GM12801 (cell line): ENCODE results near the gene DCANP1.

ENCODE experiments used
- CTCF ChIP-seq: IDR thresholded peaks from one replicate; pipeline ENCODE4 v1.5.1; 2011; ENCODE audit warnings: control low read depth; ENCODE audit not compliant: insufficient read length; ENCODE audit errors: extremely low read depth

The DCANP1 gene

DNA sequence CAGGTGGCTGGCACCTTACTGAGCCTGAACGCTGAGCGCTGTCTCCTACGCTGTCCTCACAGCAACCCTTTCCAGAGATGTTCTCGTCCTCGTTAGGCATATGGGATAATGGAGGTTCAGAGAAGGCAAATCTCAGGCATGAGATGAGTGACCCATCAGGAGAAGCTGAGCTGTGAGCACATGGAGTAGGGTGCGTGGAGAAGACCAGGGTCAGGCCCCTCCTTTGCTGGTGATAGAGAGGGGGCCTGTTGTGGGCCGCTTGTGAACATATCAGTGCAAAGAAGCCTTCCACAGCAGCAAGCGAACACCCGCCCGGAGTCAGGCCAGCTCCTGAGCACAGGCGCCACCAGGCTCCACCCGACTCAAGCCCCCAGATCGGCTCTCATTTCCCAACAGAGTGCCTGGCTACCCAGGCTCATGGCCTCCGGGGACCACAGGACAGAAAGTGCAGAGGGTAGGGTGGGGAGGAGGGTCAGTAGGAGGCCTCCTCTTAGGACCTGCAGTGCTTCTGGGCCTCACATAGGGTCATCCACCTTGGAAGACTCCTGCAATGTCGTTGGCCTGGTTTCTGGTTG is 20.0 kb upstream of the DCANP1 start:
- TF ChIP-seq CTCF, result no peak

DNA sequence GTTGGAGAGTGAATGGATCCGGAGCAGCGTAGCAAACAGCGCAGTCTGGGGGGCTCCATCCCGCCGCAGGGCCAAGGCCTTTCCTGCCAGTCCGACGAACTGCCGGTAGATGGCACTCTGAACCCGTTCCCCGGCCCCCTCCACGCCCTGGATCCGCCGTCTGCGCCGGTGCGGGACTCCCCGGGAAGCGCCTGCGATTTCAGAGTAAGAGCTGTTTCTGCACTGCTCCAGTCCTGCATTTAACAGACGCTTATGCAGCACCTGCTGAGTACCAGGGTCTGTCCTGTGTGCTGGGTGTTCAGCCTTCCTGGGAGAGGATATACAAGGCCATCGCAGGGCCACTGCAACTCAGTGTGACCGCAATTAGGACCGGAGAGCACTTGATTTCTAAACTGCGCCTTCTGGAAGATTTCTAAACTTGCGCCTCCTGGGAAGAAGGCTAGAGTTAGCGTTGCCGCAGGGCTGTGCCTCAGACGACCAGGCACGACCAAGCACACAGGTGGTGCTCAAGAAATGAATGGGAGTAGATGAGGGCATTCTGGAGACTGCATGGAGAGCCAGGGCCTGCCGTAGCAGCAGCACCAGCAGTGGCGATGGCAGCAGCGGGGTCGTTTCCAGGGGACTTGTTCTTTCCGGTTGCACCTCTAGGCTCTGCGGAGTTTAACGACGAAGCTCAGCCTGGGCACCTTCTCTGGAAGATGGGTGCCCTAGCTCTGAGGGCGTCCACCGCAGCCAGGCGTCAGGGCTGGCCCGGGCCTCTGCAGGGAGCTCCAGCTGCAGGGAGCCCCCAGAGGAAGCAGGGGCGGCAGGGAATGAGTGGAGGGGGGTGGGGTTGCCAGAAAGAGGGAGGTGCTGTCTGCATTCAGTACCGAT is 19.3 kb upstream of the DCANP1 start:
- TF ChIP-seq CTCF, result no peak

- no peak for TF ChIP-seq CTCF
Observed at GRCh38 chr5:135465391-135466122, 18.4 kb upstream of the DCANP1 start.

DNA sequence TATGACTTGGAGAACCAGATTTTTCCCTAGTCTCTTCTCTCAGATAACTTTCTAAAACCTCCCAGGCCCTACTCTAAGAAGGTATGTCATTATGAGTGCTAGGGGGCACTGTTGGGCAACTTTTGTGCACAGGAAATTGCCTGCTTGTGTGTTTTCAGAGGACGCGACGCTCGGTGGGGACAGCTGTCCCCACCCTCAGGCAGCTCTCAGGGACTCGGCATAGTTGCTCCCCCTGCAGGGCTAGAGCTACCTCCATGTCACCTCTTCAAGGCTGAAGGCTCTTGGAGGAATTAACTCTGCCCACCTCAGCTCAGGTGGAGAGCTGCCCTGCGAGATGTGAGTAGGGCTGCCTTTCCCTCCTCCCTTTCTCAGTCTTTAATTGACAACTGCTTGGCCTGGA is 15.2 kb upstream of the DCANP1 start:
- TF ChIP-seq CTCF, result no peak

GRCh38 chr5:135461481-135462151 is 14.5 kb upstream of the DCANP1 start:
- TF ChIP-seq CTCF, result no peak

DNA sequence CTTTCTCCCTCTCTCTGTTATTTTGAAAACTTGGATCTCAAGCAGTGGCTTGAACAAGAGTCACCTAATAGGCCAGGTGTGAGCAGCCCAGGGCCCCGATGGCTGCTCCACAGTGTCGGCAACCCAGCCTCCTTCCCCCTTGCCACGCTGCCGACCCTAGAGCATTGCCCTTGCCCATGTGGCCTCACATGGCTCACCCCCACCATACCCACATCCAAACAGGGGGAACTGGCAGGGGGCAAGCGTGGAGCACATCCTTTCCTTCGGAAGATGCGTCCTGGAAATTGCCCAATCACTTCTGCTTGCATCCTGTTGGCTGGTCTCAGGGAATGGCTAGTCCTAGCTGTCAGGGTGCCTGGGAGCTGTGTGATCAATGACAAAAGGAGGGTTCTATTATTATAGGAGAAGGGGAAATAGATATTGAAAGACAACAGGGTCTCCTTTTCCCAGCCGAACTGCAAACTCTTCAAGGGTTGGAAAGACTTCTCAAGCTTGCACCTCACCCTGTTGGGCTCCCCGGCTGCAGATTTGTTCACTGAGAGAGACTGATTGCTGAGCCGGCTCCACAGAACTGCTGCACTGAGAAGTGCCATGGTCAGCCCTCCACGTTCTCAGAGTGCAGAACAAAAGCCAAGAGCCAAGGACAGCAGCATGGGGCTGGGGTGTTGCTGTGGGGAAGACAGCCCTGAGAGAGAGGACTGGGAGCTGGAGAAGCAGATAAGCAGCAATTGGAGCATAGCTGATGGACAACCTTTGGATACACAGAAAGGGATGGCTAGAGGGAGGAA is 13.3 kb upstream of the DCANP1 start:
- TF ChIP-seq CTCF, result no peak
